T-cell (primary cell): Measurements from ENCODE around the gene NCKAP5L. TPM values are rescaled to one million over a fixed set of nuclear protein-coding genes. Genes with fewer than 3 reads are reported as not detected.
A peak's percentile ranks its signal among the peaks of the same experiment; 100 is the strongest.

Experiments used
- ATAC-seq, 4 experiments: fragments of 200-7000 bp in 3 of 4; fragments of 150-1000 bp in 1 of 4; cut with Tn5 transposase; replicated peaks in 1 of 4; 1 replicate in 3 of 4; 2 replicates in 1 of 4; pipeline ENCODE4 v1.10.0; 2021; ENCODE audit warnings: moderate library complexity in 3 of 4, mild to moderate bottlenecking in 2 of 4, moderate number of reproducible peaks in 1 of 4
- CTCF ChIA-PET, 2 donors: fragments of 300-600 bp; sonication (Branson Sonifier 250); formaldehyde crosslinking; loops; one replicate each; lab custom pipeline; 2022; ENCODE audit warnings: antibody characterized with exemption in 2 of 2; lab: Charles Lee
- POLR2A ChIA-PET, 2 donors: fragments of 300-600 bp; sonication (Branson Sonifier 250); formaldehyde crosslinking; loops; one replicate each; lab custom pipeline; 2022; ENCODE audit warnings: antibody characterized with exemption in 2 of 2; lab: Charles Lee
- DNase-seq, 35 experiments: peaks; one replicate each; pipeline versions ENCODE4 v3.0.0 to v3.0.0-alpha.2; 2013 to 2023
- H3K27ac ChIP-seq: one replicate; pipeline ENCODE4 v1.5.1; 2013; ENCODE audit warnings: low read length
- H3K27me3 ChIP-seq, 2 experiments: replicated peaks in 1 of 2; 1 replicate in 1 of 2; 2 replicates in 1 of 2; pipeline versions ENCODE4 v1.6.1 to v1.7.0; 2013; ENCODE audit warnings: low read length in 1 of 2, mixed read lengths in 1 of 2; ENCODE audit not compliant: control insufficient read depth in 2 of 2, insufficient read depth in 2 of 2; ENCODE audit errors: extremely low read depth in 1 of 2
- H3K36me3 ChIP-seq, 2 donors: 1 replicate in 1 of 2; 2 replicates in 1 of 2; pipeline versions ENCODE4 v1.6.1 to v1.7.0; 2013; ENCODE audit warnings: low read length in 1 of 2; ENCODE audit not compliant: control insufficient read depth in 2 of 2, insufficient read depth in 1 of 2; ENCODE audit errors: extremely low read depth in 1 of 2
- H3K4me1 ChIP-seq, 2 experiments: 1 replicate in 1 of 2; 2 replicates in 1 of 2; pipeline versions ENCODE4 v1.6.1 to v1.7.0; 2013; ENCODE audit warnings: low read length in 2 of 2, mixed read lengths in 1 of 2; ENCODE audit not compliant: insufficient read depth in 2 of 2, control insufficient read depth in 1 of 2; ENCODE audit errors: extremely low read depth in 1 of 2
- H3K4me3 ChIP-seq, 2 donors: 1 replicate in 1 of 2; 2 replicates in 1 of 2; pipeline versions ENCODE4 v1.5.1 to v1.7.0; 2013; ENCODE audit warnings: mild to moderate bottlenecking in 2 of 2, low read length in 1 of 2, moderate library complexity in 1 of 2; ENCODE audit not compliant: control insufficient read depth in 1 of 2; ENCODE audit errors: extremely low read depth in 1 of 2
- H3K9me3 ChIP-seq: 2 replicates; pipeline ENCODE4 v1.7.0; 2013
- H3K27ac Mint-ChIP-seq, 2 donors: one replicate each; pipeline ENCODE4 v1.8.0; 2020 to 2021; ENCODE audit warnings: mild to moderate bottlenecking in 2 of 2, mixed read lengths in 2 of 2
- H3K27me3 Mint-ChIP-seq, 2 donors: one replicate each; pipeline ENCODE4 v1.8.0; 2021 to 2022; ENCODE audit warnings: mixed read lengths in 2 of 2
- H3K36me3 Mint-ChIP-seq: one replicate; pipeline ENCODE4 v1.8.0; 2021; ENCODE audit warnings: mixed read lengths
- H3K4me1 Mint-ChIP-seq, 3 donors: one replicate each; pipeline ENCODE4 v1.8.0; 2020 to 2022; ENCODE audit warnings: mixed read lengths in 3 of 3, mild to moderate bottlenecking in 1 of 3
- H3K4me3 Mint-ChIP-seq, 3 donors: one replicate each; pipeline ENCODE4 v1.8.0; 2020 to 2022; ENCODE audit warnings: mild to moderate bottlenecking in 3 of 3, mixed read lengths in 3 of 3, moderate library complexity in 3 of 3
- H3K9me3 Mint-ChIP-seq, 3 donors: one replicate each; pipeline ENCODE4 v1.8.0; 2020 to 2022; ENCODE audit warnings: mixed read lengths in 3 of 3
- WGBS: methylation state at CpG from one replicate; pipeline ENCODE4 v1.1.5; 2013; ENCODE audit warnings: missing lambda C conversion rate; ENCODE audit not compliant: insufficient coverage; 5-methylcytosine and 5-hydroxymethylcytosine counted together
- total RNA-seq, 35 experiments: library from RNA in 6 of 35; stranded (reverse) in 6 of 35; fragments of 120-200 nt in 1 of 35; gene quantifications; one replicate each; pipeline versions ENCODE4 v1.2.1 to v1.2.4 and lab custom pipeline; 2013 to 2026

Gene NCKAP5L
- total RNA-seq, 5 donors from 2014 or later (not counting 1 experiment from before 2014, with no cell fraction given), result 11.1 to 12.9 (median 12.6) TPM

DNA sequence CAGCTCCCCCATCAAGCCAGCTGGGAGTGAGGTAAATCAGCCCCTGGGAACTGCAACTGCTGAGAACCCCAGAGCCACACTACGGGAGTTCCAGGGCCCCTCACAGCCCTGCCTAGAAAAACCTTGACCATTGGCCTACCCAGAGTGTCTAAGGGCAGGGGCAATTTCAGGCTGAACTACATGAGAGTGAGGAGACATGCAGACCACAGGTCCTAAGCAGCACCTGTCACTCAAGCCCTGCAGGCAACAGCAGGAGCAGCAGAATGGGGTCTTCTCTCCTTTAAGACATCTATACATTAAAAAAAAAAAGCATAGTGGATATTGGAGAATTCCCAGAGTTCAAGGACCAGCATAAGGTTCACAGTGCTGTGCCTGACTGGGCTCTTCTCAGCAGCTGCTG lies 4.9 kb downstream of the NCKAP5L start:
- Histone ChIP-seq H3K9me3 (no peaks in the 10 kb centered on the region), H3K4me1 (peaks cover 9 to 38% of the 10 kb centered on the region in 2 experiments), H3K36me3 (no peaks in the 10 kb centered on the region), H3K27ac (no peak overlapping the region), H3K4me3 (no peak overlapping the region), H3K27me3 (no peaks in the 10 kb centered on the region)
- 67% methylated on average over 1 of the region's 1 CpG for WGBS
- no peak for DNase-seq
- ATAC-seq, result no peak
- H3K27me3 Mint-ChIP-seq, result no peaks in the 10 kb centered on the region
- H3K9me3 Mint-ChIP-seq, result no peaks in the 10 kb centered on the region
- no peak overlapping the region for H3K4me3 Mint-ChIP-seq
- peak overlapping the region in 1 of 2 donors; percentile 22 for H3K27ac Mint-ChIP-seq
- peaks cover 8% of the 10 kb centered on the region for H3K36me3 Mint-ChIP-seq
- H3K4me1 Mint-ChIP-seq, result peaks cover 38 to 49% (median 48%) of the 10 kb centered on the region in 3 donors
- CTCF ChIA-PET, result interaction anchor here in 1 of 2 donors (0.5 kb wide), 1 partner anchor 944 kb away, joined by 3 read pairs; no protein-coding TSS in a partner anchor
- POLR2A ChIA-PET, result no interaction called here

DNA sequence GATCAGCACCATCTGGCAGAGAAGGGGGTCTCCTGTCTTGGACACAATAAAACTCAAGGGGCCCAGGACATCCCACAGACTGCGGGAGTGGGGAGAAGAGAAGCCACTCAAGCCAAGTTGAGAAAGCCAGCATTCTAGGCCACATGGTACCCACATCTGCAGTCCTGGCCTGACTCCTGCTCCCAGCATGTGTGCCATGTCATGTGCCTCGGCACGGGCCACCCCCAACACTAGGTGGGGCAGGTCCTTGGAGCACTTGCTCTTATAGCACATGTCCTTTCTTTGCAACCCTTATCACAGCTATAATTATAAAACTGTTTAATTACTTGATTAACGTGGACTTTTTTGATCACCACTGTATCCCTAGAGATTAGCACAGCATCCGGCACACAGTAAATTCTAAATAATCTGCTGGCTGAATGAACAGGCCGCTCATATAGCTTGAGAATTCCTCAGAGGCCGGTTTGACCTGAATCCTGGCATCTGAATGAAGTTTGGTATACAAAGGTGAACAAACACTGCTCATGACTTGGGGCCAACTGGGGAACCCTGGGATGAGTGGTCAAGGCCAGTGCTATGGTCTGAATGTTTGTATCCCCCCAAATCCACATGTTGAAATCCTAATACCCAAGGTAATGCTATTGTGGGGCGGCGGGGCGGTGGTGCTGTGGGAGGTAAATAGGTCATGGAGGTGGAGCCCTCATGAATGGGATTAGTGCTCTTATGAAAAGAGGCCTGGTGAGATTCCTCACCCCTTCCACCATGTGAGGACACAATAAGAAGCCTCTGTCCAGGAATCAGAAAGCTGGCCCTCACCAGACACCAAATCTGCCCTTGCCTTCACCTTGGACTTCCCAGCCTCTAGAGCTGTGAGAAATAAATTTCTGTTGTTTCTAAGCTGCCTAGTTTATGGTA lies 6.6 kb downstream of the NCKAP5L start:
- H3K27me3 ChIP-seq, result no peaks in the 10 kb centered on the region
- H3K4me1 Mint-ChIP-seq, result peaks cover 32 to 42% (median 39%) of the 10 kb centered on the region in 3 donors
- peak overlapping the region in 1 of 2 donors; percentile 68 for H3K27ac Mint-ChIP-seq
- DNase-seq, result no peak
- ATAC-seq, result peak in 1 of 4 experiments; percentile 7
- H3K27me3 Mint-ChIP-seq, result no peaks in the 10 kb centered on the region
- CTCF ChIA-PET, result interaction anchor here in 1 of 2 donors (0.6 kb wide), 1 partner anchor 249 kb away, joined by 7 read pairs; no protein-coding TSS in a partner anchor
- no peak overlapping the region for H3K27ac ChIP-seq
- no peaks in the 10 kb centered on the region for H3K9me3 ChIP-seq
- no peaks in the 10 kb centered on the region for H3K36me3 ChIP-seq
- peak overlapping the region in 1 of 2 donors; percentile 17 for H3K4me3 ChIP-seq
- peaks cover 9 to 26% of the 10 kb centered on the region in 2 experiments for H3K4me1 ChIP-seq
- WGBS, result 87% methylated on average over 5 of the region's 10 CpGs
- POLR2A ChIA-PET, result interaction anchor here in 1 of 2 donors (0.5 to 1.1 kb wide), 2 partner anchors 22 to 255 kb away, joined by 3 read pairs; no protein-coding TSS in a partner anchor
- peak overlapping the region in 1 of 3 donors; percentile 51 for H3K4me3 Mint-ChIP-seq
- peaks cover 11% of the 10 kb centered on the region for H3K36me3 Mint-ChIP-seq
- no peaks in the 10 kb centered on the region for H3K9me3 Mint-ChIP-seq

DNA sequence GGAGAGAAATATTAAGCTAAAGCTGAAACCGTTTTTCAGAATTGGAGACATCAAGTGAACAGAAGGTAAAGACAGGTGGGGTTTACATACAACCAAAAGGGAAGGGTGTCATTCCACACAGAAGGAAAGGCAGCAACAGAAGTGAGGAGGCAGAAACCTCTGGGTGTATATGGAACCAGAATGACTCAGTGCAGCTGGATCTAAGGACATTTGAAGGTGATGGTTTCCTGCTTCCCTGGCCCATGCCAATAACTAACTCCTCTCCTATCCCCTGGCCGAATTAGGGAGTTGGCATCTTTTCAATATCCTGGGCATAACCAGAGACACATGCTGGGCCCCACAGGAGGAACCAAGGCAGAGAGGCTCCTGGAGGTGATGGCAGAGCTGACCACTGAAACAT lies 8.4 kb downstream of the NCKAP5L start:
- ATAC-seq, result no peak
- DNase-seq, result no peak
- WGBS, result 100% methylated on average over 1 of the region's 2 CpGs
- H3K4me1 ChIP-seq, result peaks cover 9 to 20% of the 10 kb centered on the region in 2 experiments
- H3K27me3 ChIP-seq, result no peaks in the 10 kb centered on the region
- peak overlapping the region in 1 of 2 donors; percentile 35 for H3K27ac Mint-ChIP-seq
- no peak overlapping the region for H3K27ac ChIP-seq
- no peaks in the 10 kb centered on the region for H3K27me3 Mint-ChIP-seq
- H3K36me3 Mint-ChIP-seq, result peaks cover 18% of the 10 kb centered on the region
- POLR2A ChIA-PET, result interaction anchor here (0.5 to 0.7 kb wide), 3 partner anchors 8 to 136 kb away, joined by 3 to 6 read pairs (median 6); partner anchors contain the start of gene NCKAP5L (in 1 of the 2)
- H3K4me3 ChIP-seq, result no peak overlapping the region
- no peaks in the 10 kb centered on the region for H3K9me3 Mint-ChIP-seq
- peaks cover 31 to 33% (median 31%) of the 10 kb centered on the region in 3 donors for H3K4me1 Mint-ChIP-seq
- no peak overlapping the region for H3K4me3 Mint-ChIP-seq
- H3K36me3 ChIP-seq, result peaks cover 0 to 5% of the 10 kb centered on the region in 2 donors
- H3K9me3 ChIP-seq, result no peaks in the 10 kb centered on the region
- CTCF ChIA-PET, result interaction anchor here (0.6 to 1.4 kb wide), 5 partner anchors 8 to 893 kb away, joined by 3 read pairs; no protein-coding TSS in a partner anchor

DNA sequence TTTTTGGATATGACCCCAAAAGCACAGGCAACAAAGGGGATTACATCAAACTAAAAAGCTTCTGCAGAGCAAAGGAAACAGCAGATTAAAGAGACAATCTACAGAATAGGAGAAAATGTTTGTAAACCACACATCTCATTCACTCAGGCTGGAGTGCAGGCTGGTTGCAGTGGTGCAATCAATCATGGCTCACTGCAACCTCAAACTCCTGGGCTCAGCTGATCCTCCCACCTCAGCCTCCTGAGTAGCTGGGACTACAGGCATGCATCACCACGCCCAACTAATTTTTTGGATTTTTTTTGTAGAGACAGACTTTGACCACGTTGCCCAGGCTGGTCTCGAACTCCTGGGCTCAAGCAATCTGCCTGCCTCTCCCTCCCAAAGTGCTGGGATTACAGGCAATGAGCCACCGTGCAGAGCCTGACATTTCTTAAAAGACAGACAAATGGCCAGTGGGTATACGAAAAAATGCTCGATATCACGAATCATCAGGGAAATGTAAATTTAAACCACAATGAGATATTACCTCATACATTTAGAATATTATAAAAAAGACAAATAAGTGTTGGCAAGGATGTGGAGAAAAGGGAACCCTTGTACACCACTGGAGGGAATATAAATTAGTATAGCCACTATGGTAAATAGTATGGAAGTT lies 9.8 kb downstream of the NCKAP5L start:
- Mint-ChIP-seq H3K27ac (no peak overlapping the region), H3K27me3 (no peaks in the 10 kb centered on the region), H3K4me1 (peaks cover 29 to 31% (median 30%) of the 10 kb centered on the region in 3 donors), H3K4me3 (no peak overlapping the region), H3K9me3 (no peaks in the 10 kb centered on the region), H3K36me3 (peaks cover 22% of the 10 kb centered on the region)
- 55% methylated on average over 3 of the region's 7 CpGs for WGBS
- ChIA-PET CTCF (interaction anchor here in 1 of 2 donors (0.7 kb wide), 1 partner anchor 34 kb away, joined by 3 read pairs; no protein-coding TSS in a partner anchor), POLR2A (interaction anchor here in 1 of 2 donors (0.7 kb wide), 1 partner anchor 453 kb away, joined by 5 read pairs; no protein-coding TSS in a partner anchor)
- ATAC-seq (no peak), DNase-seq (no peak)
- H3K36me3 ChIP-seq, result peaks cover 0 to 5% of the 10 kb centered on the region in 2 donors
- no peaks in the 10 kb centered on the region for H3K27me3 ChIP-seq
- H3K27ac ChIP-seq, result no peak overlapping the region
- no peak overlapping the region for H3K4me3 ChIP-seq
- H3K4me1 ChIP-seq, result peaks cover 9 to 20% of the 10 kb centered on the region in 2 experiments
- no peaks in the 10 kb centered on the region for H3K9me3 ChIP-seq

DNA sequence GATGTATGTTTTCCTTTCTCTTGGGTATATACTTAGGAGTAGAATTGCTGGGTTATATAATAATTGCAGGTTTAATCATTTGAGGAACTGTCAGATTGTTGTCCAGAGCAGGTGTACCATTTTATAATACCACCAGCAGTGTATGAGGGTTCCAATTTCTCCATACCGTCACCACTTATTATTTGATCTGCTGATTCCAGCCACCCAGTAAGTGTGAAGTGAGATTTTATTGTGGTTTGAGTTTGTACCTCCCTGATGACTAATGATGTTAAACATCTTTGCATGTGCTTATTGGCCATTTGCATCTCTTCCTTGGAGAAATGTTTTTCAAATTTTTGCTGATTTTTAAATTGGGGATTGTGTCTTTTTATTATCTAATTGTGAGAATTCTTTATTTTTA lies 15.1 kb downstream of the NCKAP5L start:
- Histone ChIP-seq H3K4me3 (no peak overlapping the region), H3K9me3 (no peaks in the 10 kb centered on the region), H3K4me1 (no peaks in the 10 kb centered on the region), H3K36me3 (peaks cover 3 to 5% of the 10 kb centered on the region in 2 donors), H3K27me3 (no peaks in the 10 kb centered on the region), H3K27ac (no peak overlapping the region)
- ChIA-PET CTCF (no interaction called here), POLR2A (no interaction called here)
- Mint-ChIP-seq H3K4me3 (no peak overlapping the region), H3K36me3 (peaks cover 14% of the 10 kb centered on the region), H3K9me3 (no peaks in the 10 kb centered on the region), H3K27ac (no peak overlapping the region), H3K27me3 (no peaks in the 10 kb centered on the region), H3K4me1 (peaks cover 7 to 15% (median 8%) of the 10 kb centered on the region in 3 donors)
- ATAC-seq, result no peak
- no CpG with 5 or more reads among the region's 1 CpG for WGBS
- no peak for DNase-seq

DNA sequence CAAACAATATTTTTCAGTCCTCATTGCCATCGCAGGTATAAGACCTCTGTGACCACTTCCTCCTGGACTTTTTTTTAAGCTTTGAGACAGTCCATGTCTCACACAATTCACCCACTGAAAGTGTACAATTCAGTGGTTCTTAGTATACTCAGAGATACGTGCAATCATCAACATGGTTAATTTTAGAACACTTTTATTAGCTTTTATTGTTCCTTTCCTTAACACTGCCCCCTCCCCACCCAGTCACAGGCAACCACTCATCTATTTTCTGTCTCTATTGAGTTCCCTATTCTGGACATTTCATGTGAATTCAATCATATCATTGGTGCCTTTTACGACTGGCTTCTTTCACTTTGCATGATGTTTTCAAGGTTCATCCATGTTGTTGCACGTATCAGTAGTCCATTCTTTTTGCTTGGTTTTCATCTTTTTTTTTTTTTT lies 16.2 kb downstream of the NCKAP5L start:
- Mint-ChIP-seq H3K4me3 (no peak overlapping the region), H3K9me3 (no peaks in the 10 kb centered on the region), H3K36me3 (peaks cover 14% of the 10 kb centered on the region), H3K27me3 (no peaks in the 10 kb centered on the region), H3K27ac (no peak overlapping the region), H3K4me1 (peaks cover 4 to 15% (median 6%) of the 10 kb centered on the region in 3 donors)
- CTCF ChIA-PET, result interaction anchor here (0.5 to 0.8 kb wide), 3 partner anchors 8 to 255 kb away, joined by 3 to 6 read pairs (median 4); partner anchors contain the start of gene FAIM2 (in 1 of the 2)
- no peak for DNase-seq
- POLR2A ChIA-PET, result no interaction called here
- peaks cover 3 to 5% of the 10 kb centered on the region in 2 donors for H3K36me3 ChIP-seq
- H3K27ac ChIP-seq, result no peak overlapping the region
- no peak for ATAC-seq
- H3K9me3 ChIP-seq, result no peaks in the 10 kb centered on the region
- WGBS, result 72% methylated on average over 3 of the region's 4 CpGs
- H3K27me3 ChIP-seq, result no peaks in the 10 kb centered on the region
- H3K4me1 ChIP-seq, result no peaks in the 10 kb centered on the region
- H3K4me3 ChIP-seq, result no peak overlapping the region
